GM10266 (cell line): Measurements from ENCODE around the gene CYBC1.
"Not testable (repeated sequence)": the region's sequence is repeated elsewhere in the genome, so short reads cannot be mapped to it uniquely, and the experiment has no call there.

Experiments used
- DNase-seq: peaks from one replicate; pipeline ENCODE4 v3.0.0; 2012; ENCODE audit errors: extremely low spot score
- CTCF ChIP-seq: IDR thresholded peaks from 2 replicates; pipeline ENCODE4 v1.5.1; 2012; ENCODE audit warnings: mild to moderate bottlenecking, low read depth; ENCODE audit not compliant: control insufficient read depth, insufficient read depth; ENCODE audit errors: missing control alignments

Gene CYBC1

GRCh38 chr17:82415786-82416185 is 34.8 kb downstream of the CYBC1 start:
- TF ChIP-seq CTCF: no peak
- DNase-seq: no peak

GRCh38 chr17:82415336-82415735 is 35.2 kb downstream of the CYBC1 start:
- no peak for TF ChIP-seq CTCF
- no peak for DNase-seq

GRCh38 chr17:82414548-82415281 is 35.8 kb downstream of the CYBC1 start:
- DNase-seq: peak; percentile 82
- peak; percentile 70 for TF ChIP-seq CTCF

- no peak for TF ChIP-seq CTCF
Measured at GRCh38 chr17:82412535-82413520, 37.7 kb downstream of the CYBC1 start.

GRCh38 chr17:82412081-82412480 is 38.5 kb downstream of the CYBC1 start:
- not testable (repeated sequence) for DNase-seq

More at GRCh38 chr17:82412535-82413520, 37.7 kb downstream of the CYBC1 start:
- no peak for DNase-seq

- DNase-seq: no peak
- TF ChIP-seq CTCF: no peak
Measured at GRCh38 chr17:82411396-82412053, 39.0 kb downstream of the CYBC1 start.

- no peak for TF ChIP-seq CTCF
- DNase-seq: no peak
Measured at GRCh38 chr17:82410014-82410716, 40.4 kb downstream of the CYBC1 start.
